Measurements from ENCODE around the gene ZC3H6. TPM values are rescaled to one million over a fixed set of nuclear protein-coding genes. Genes with fewer than 3 reads are reported as not detected.

The ZC3H6 gene
- total RNA-seq, 1 donor from 2014 or later, result 3.9 TPM

DNA sequence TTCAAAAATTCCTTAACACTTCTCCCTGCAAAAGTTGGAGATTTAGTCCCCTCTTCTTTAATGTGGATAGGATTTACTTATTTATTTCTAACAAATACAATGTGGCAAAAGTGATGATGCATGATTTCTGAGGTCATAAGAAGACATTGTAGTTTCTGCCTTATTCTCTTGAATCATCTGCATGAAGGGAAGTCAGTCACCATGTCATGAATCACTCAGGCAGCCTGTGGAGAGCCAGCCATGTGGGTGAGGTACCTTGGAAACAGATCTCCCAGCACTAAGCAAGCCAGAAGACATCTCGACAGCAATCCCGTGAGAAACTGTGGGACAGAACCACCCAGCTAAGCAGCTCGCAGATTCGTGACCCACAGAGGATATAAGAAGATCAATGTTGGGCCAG is 17.8 kb upstream of the ZC3H6 start:
- Histone ChIP-seq H3K27ac (ENCODE audit: low read depth, low read length) (no peak overlapping the region), H4K20me1 (ENCODE audit: insufficient read depth, low read length) (peaks cover under 1% of the 10 kb centered on the region), H3K4me2 (ENCODE audit: low read length) (no peak overlapping the region), H3K9me3 (ENCODE audit: insufficient read depth, low read depth, low read length) (peaks cover 2% of the 10 kb centered on the region), H2AFZ (ENCODE audit: low read depth, low read length) (no peak overlapping the region), H3K79me2 (ENCODE audit: insufficient read depth, low read length) (peaks cover 7% of the 10 kb centered on the region), H3K9ac (ENCODE audit: low read length) (no peak overlapping the region), H3K36me3 (ENCODE audit: insufficient read depth, low read length) (no peaks in the 10 kb centered on the region), H3K4me1 (ENCODE audit: insufficient read depth, low read length) (peaks cover 11% of the 10 kb centered on the region), H3K27me3 (ENCODE audit: insufficient read depth, low read length) (no peaks in the 10 kb centered on the region), H3K4me3 (ENCODE audit: insufficient read depth, low read depth, low read length) (no peak overlapping the region)
- H3K9me3 Mint-ChIP-seq (ENCODE audit: unreplicated experiment), result no peaks in the 10 kb centered on the region
- peaks cover 6% of the 10 kb centered on the region for H3K4me1 Mint-ChIP-seq (ENCODE audit: low read depth, unreplicated experiment)
- H3K4me3 Mint-ChIP-seq (ENCODE audit: unreplicated experiment), result no peak overlapping the region
- FAIRE-seq, result no peak
- TF ChIP-seq EZH2 (IDR thresholded peaks at IDR 0.05; ENCODE audit: insufficient read depth, low read length), result no peak
- TF ChIP-seq, protein P1, sequence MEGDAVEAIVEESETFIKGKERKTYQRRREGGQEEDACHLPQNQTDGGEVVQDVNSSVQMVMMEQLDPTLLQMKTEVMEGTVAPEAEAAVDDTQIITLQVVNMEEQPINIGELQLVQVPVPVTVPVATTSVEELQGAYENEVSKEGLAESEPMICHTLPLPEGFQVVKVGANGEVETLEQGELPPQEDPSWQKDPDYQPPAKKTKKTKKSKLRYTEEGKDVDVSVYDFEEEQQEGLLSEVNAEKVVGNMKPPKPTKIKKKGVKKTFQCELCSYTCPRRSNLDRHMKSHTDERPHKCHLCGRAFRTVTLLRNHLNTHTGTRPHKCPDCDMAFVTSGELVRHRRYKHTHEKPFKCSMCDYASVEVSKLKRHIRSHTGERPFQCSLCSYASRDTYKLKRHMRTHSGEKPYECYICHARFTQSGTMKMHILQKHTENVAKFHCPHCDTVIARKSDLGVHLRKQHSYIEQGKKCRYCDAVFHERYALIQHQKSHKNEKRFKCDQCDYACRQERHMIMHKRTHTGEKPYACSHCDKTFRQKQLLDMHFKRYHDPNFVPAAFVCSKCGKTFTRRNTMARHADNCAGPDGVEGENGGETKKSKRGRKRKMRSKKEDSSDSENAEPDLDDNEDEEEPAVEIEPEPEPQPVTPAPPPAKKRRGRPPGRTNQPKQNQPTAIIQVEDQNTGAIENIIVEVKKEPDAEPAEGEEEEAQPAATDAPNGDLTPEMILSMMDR (IDR thresholded peaks at IDR 0.05; ENCODE audit: insufficient read depth, low read depth, low read length), result no peak
- DNase-seq (ENCODE audit: low read depth), result peak; percentile 7
- H3K36me3 Mint-ChIP-seq (ENCODE audit: low read depth, unreplicated experiment), result peaks cover 3% of the 10 kb centered on the region
- H3K27me3 Mint-ChIP-seq (ENCODE audit: low read depth, unreplicated experiment), result no peaks in the 10 kb centered on the region
- H3K27ac Mint-ChIP-seq (ENCODE audit: unreplicated experiment), result no peak overlapping the region

- Histone ChIP-seq H4K20me1 (ENCODE audit: insufficient read depth, low read length) (no peaks in the 10 kb centered on the region), H3K9ac (ENCODE audit: low read length) (peak overlapping the region; percentile 23), H3K4me2 (ENCODE audit: low read length) (peak overlapping the region; percentile 78), H3K79me2 (ENCODE audit: insufficient read depth, low read length) (no peaks in the 10 kb centered on the region), H2AFZ (ENCODE audit: low read depth, low read length) (peak overlapping the region; percentile 86), H3K36me3 (ENCODE audit: insufficient read depth, low read length) (no peaks in the 10 kb centered on the region), H3K27ac (ENCODE audit: low read depth, low read length) (no peak overlapping the region), H3K4me3 (ENCODE audit: insufficient read depth, low read depth, low read length) (no peak overlapping the region), H3K4me1 (ENCODE audit: insufficient read depth, low read length) (peaks cover 4% of the 10 kb centered on the region), H3K27me3 (ENCODE audit: insufficient read depth, low read length) (no peaks in the 10 kb centered on the region), H3K9me3 (ENCODE audit: insufficient read depth, low read depth, low read length) (peaks cover 4% of the 10 kb centered on the region)
- TF ChIP-seq, protein P1 (IDR thresholded peaks at IDR 0.05; ENCODE audit: insufficient read depth, low read depth, low read length), result peak; percentile 99
- no peak for TF ChIP-seq EZH2 (IDR thresholded peaks at IDR 0.05; ENCODE audit: insufficient read depth, low read length)
- DNase-seq (ENCODE audit: low read depth), result peak; percentile 44
- H3K36me3 Mint-ChIP-seq (ENCODE audit: low read depth, unreplicated experiment), result no peaks in the 10 kb centered on the region
- no peak for FAIRE-seq
- no peak overlapping the region for H3K4me3 Mint-ChIP-seq (ENCODE audit: unreplicated experiment)
- H3K27me3 Mint-ChIP-seq (ENCODE audit: low read depth, unreplicated experiment), result no peaks in the 10 kb centered on the region
- H3K9me3 Mint-ChIP-seq (ENCODE audit: unreplicated experiment), result peaks cover 2% of the 10 kb centered on the region
- peaks cover 3% of the 10 kb centered on the region for H3K4me1 Mint-ChIP-seq (ENCODE audit: low read depth, unreplicated experiment)
- H3K27ac Mint-ChIP-seq (ENCODE audit: unreplicated experiment), result no peak overlapping the region
These were observed 15.7 kb upstream of the ZC3H6 start for GRCh38 chr2:112259509-112260294.

GRCh38 chr2:112260295-112260625 is 15.1 kb upstream of the ZC3H6 start:
- no peak overlapping the region for H3K4me3 ChIP-seq (ENCODE audit: insufficient read depth, low read depth, low read length)
- no peaks in the 10 kb centered on the region for H3K27me3 ChIP-seq (ENCODE audit: insufficient read depth, low read length)
- FAIRE-seq (no peak), DNase-seq (ENCODE audit: low read depth) (no peak)
- no peak overlapping the region for H3K27ac ChIP-seq (ENCODE audit: low read depth, low read length)
- no peaks in the 10 kb centered on the region for H3K36me3 Mint-ChIP-seq (ENCODE audit: low read depth, unreplicated experiment)
- no peaks in the 10 kb centered on the region for H3K36me3 ChIP-seq (ENCODE audit: insufficient read depth, low read length)
- TF ChIP-seq EZH2 (IDR thresholded peaks at IDR 0.05; ENCODE audit: insufficient read depth, low read length), result no peak
- TF ChIP-seq, protein P1 (IDR thresholded peaks at IDR 0.05; ENCODE audit: insufficient read depth, low read depth, low read length), result no peak
- no peaks in the 10 kb centered on the region for H4K20me1 ChIP-seq (ENCODE audit: insufficient read depth, low read length)
- H3K4me1 Mint-ChIP-seq (ENCODE audit: low read depth, unreplicated experiment), result peaks cover 3% of the 10 kb centered on the region
- no peak overlapping the region for H3K9ac ChIP-seq (ENCODE audit: low read length)
- H3K4me3 Mint-ChIP-seq (ENCODE audit: unreplicated experiment), result no peak overlapping the region
- H3K27me3 Mint-ChIP-seq (ENCODE audit: low read depth, unreplicated experiment), result no peaks in the 10 kb centered on the region
- H3K4me1 ChIP-seq (ENCODE audit: insufficient read depth, low read length), result peaks cover 4% of the 10 kb centered on the region
- peaks cover 2% of the 10 kb centered on the region for H3K9me3 Mint-ChIP-seq (ENCODE audit: unreplicated experiment)
- H3K27ac Mint-ChIP-seq (ENCODE audit: unreplicated experiment), result no peak overlapping the region
- no peak overlapping the region for H2AFZ ChIP-seq (ENCODE audit: low read depth, low read length)
- H3K4me2 ChIP-seq (ENCODE audit: low read length), result no peak overlapping the region
- H3K9me3 ChIP-seq (ENCODE audit: insufficient read depth, low read depth, low read length), result peaks cover 4% of the 10 kb centered on the region
- no peaks in the 10 kb centered on the region for H3K79me2 ChIP-seq (ENCODE audit: insufficient read depth, low read length)
